MM.1S (cell line): ENCODE results near the gene METTL22.

Source experiments
- DNase-seq: peaks from one replicate; pipeline ENCODE4 v3.0.0-alpha.2; 2015
- H2AFZ ChIP-seq: fragments of 300-600 bp; sonication (generic); 2 replicates; pipeline ENCODE4 v1.6.0; 2016; ENCODE audit warnings: antibody characterized with exemption, low read length
- H3F3A ChIP-seq: fragments of 300-600 bp; sonication (generic); 2 replicates; pipeline ENCODE4 v1.6.1; 2016; ENCODE audit warnings: mild to moderate bottlenecking, antibody characterized with exemption, low read length, moderate library complexity, mixed read lengths; ENCODE audit not compliant: insufficient read depth
- H3K27ac ChIP-seq: fragments of 300-600 bp; sonication (generic); 2 replicates; pipeline ENCODE4 v1.5.1; 2016; ENCODE audit warnings: mild to moderate bottlenecking, low read length
- H3K27me3 ChIP-seq: fragments of 300-600 bp; sonication (generic); replicated peaks from 2 replicates; pipeline ENCODE4 v1.6.0; 2016; ENCODE audit warnings: low read length; ENCODE audit not compliant: insufficient read depth
- H3K36me3 ChIP-seq: fragments of 300-600 bp; sonication (generic); replicated peaks from 2 replicates; pipeline ENCODE4 v1.6.1; 2016; ENCODE audit warnings: mild to moderate bottlenecking, low read length, mixed read lengths; ENCODE audit not compliant: insufficient read depth
- H3K4me1 ChIP-seq: fragments of 300-600 bp; sonication (generic); 2 replicates; pipeline ENCODE4 v1.6.1; 2016; ENCODE audit warnings: low read length, mixed read lengths
- H3K4me2 ChIP-seq: fragments of 300-600 bp; sonication (generic); 2 replicates; pipeline ENCODE4 v1.6.0; 2016; ENCODE audit warnings: low read depth, low read length
- H3K4me3 ChIP-seq: fragments of 300-600 bp; sonication (generic); 2 replicates; pipeline ENCODE4 v1.5.1; 2016; ENCODE audit warnings: low read length, mixed read lengths
- H3K79me2 ChIP-seq: fragments of 300-600 bp; sonication (generic); 2 replicates; pipeline ENCODE4 v1.6.1; 2016; ENCODE audit warnings: mixed run types, low read length, mixed read lengths
- H3K9ac ChIP-seq: fragments of 300-600 bp; sonication (generic); 2 replicates; pipeline ENCODE4 v1.6.1; 2016; ENCODE audit warnings: low read length, mixed read lengths
- H3K9me2 ChIP-seq: fragments of 300-600 bp; sonication (generic); replicated peaks from 2 replicates; pipeline ENCODE4 v1.6.1; 2016; ENCODE audit warnings: mild to moderate bottlenecking, low read length, mixed read lengths; ENCODE audit not compliant: insufficient read depth
- H3K9me3 ChIP-seq: fragments of 300-600 bp; sonication (generic); replicated peaks from 2 replicates; pipeline ENCODE4 v1.6.1; 2016; ENCODE audit warnings: mild to moderate bottlenecking, low read length, mixed read lengths; ENCODE audit not compliant: insufficient read depth
- H4K20me1 ChIP-seq: fragments of 300-600 bp; sonication (generic); 2 replicates; pipeline ENCODE4 v1.6.1; 2016; ENCODE audit warnings: mild to moderate bottlenecking, low read length, moderate library complexity, mixed read lengths; ENCODE audit not compliant: insufficient read depth
- EZH2 ChIP-seq: fragments of 300-600 bp; sonication (generic); optimal IDR thresholded peaks from 2 replicates; pipeline ENCODE3; 2017; ENCODE audit warnings: low read depth, mild to moderate bottlenecking, antibody characterized with exemption, low read length, mixed read lengths
- EZH2phosphoT487 ChIP-seq: fragments of 300-600 bp; sonication (generic); IDR thresholded peaks from 2 replicates; pipeline ENCODE4 v1.6.1; 2018; ENCODE audit warnings: antibody characterized with exemption, low read length
- TF ChIP-seq, protein P1 (sequence below): fragments of 300-600 bp; sonication (generic); IDR thresholded peaks from 2 replicates; pipeline ENCODE4 v1.5.1; 2016; ENCODE audit warnings: antibody characterized with exemption, low read length, mixed read lengths

METTL22 gene

DNA sequence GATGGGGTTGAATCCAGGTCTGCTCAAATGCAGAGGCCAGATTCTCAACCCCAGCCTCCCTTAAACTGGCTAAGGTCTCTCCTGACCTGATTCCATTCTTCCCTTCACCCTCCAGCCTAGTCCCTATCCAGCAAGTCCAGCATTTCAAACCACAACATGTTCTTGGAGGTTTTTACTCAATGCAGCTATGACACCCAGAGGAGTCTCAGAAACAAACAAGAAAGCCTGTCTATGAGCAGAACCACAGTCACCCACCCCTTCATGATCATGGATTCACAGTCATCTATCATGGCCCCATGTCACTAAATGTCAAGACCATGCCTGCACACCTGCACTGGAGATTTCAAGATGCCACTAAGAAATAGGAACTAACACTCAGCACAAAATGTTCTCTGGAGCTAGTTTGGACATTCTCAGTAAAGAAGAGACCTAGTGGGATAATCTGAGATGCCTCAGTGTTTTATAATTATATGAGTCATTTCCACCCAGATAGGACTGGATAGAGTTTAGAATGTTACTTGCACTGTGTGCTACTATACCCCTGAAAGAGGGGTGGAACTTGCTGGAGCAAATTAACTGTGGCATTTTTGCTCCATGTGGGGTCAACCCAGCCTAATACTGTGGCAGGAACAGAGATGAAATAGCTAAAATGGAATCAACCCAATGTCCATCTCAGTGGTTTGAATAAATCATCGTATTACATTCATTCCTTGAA is 9.5 kb upstream of the METTL22 start:
- Histone ChIP-seq H3K4me1 (no peaks in the 10 kb centered on the region), H3K79me2 (no peaks in the 10 kb centered on the region), H3K9me3 (no peaks in the 10 kb centered on the region), H3K4me3 (no peak overlapping the region), H3F3A (no peaks in the 10 kb centered on the region), H2AFZ (no peak overlapping the region), H4K20me1 (no peaks in the 10 kb centered on the region), H3K9ac (no peak overlapping the region), H3K27ac (no peak overlapping the region), H3K9me2 (no peaks in the 10 kb centered on the region), H3K27me3 (no peaks in the 10 kb centered on the region), H3K36me3 (no peaks in the 10 kb centered on the region), H3K4me2 (no peak overlapping the region)
- TF ChIP-seq, protein P1, sequence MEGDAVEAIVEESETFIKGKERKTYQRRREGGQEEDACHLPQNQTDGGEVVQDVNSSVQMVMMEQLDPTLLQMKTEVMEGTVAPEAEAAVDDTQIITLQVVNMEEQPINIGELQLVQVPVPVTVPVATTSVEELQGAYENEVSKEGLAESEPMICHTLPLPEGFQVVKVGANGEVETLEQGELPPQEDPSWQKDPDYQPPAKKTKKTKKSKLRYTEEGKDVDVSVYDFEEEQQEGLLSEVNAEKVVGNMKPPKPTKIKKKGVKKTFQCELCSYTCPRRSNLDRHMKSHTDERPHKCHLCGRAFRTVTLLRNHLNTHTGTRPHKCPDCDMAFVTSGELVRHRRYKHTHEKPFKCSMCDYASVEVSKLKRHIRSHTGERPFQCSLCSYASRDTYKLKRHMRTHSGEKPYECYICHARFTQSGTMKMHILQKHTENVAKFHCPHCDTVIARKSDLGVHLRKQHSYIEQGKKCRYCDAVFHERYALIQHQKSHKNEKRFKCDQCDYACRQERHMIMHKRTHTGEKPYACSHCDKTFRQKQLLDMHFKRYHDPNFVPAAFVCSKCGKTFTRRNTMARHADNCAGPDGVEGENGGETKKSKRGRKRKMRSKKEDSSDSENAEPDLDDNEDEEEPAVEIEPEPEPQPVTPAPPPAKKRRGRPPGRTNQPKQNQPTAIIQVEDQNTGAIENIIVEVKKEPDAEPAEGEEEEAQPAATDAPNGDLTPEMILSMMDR = no peak
- no peak for TF ChIP-seq EZH2phosphoT487
- TF ChIP-seq EZH2 = no peak
- DNase-seq = no peak

DNA sequence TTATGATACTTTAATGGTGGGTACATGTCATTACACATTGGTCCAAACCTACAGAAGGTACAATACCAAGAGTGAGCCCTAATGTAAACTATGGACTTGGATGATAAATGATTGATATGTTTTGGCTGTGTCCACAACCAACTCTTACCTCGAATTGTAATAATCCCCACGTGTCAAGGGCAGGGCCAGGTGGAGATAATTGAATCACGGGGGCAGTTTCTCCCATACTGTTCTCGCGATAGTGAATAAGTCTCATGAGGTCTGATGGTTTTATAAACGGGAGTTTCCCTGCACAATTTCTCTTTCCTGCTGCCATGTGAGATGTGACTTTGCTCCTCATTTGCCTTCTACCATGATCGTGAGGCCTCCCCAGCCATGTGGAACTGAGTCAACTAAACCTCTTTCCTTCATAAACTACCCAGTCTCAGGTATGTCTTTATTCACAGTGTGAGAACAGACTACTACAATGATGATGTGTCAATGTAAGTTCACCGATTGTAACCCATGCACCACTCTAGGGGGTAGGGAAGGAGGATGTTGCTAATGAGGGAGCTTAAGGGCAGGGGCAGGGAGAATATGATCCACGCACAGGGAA is 7.0 kb upstream of the METTL22 start:
- H3K79me2 ChIP-seq = no peaks in the 10 kb centered on the region
- no peaks in the 10 kb centered on the region for H3F3A ChIP-seq
- DNase-seq = no peak
- H3K4me1 ChIP-seq = no peaks in the 10 kb centered on the region
- H3K4me2 ChIP-seq = no peak overlapping the region
- no peak overlapping the region for H3K4me3 ChIP-seq
- H2AFZ ChIP-seq = no peak overlapping the region
- H3K36me3 ChIP-seq = no peaks in the 10 kb centered on the region
- H3K27ac ChIP-seq = no peak overlapping the region
- H3K9ac ChIP-seq = no peak overlapping the region
- H3K9me3 ChIP-seq = no peaks in the 10 kb centered on the region
- H3K9me2 ChIP-seq = no peaks in the 10 kb centered on the region
- no peaks in the 10 kb centered on the region for H4K20me1 ChIP-seq
- TF ChIP-seq EZH2 (no peak), EZH2phosphoT487 (no peak)
- TF ChIP-seq, protein P1 = no peak
- no peaks in the 10 kb centered on the region for H3K27me3 ChIP-seq

DNA sequence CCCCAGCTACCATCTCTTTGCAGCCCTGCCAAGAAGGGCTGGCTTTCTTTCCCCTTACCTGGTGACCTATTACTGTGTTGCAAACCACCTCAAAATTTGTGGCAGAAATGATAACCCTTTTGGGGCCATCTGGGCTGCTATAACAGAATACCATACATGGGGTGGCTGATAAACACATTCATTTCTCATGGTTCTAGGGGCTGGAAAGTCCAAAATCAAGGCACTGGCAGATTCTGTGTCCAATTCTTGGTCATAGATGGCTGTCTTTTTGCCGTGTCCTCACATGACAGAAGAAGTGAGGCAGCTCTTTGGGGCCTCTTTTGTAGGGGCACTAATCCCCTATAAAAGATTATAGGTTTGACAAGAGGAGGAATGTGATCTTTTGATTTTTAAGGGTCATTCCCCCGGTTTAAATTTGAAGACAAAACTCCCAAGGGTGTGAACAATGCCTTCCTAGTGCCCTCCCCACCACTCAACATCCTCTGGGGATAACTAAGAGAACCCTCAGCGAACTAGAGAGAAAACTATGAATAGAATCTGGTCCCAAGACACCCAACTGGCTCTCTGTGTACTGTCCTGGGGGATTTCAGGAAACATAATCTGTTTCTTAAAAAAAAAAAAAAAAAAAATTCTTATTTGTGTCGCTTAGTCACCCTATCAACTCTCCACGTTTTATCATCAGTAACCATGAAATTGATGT is 1.7 kb upstream of the METTL22 start:
- TF ChIP-seq, protein P1 = no peak
- TF ChIP-seq EZH2phosphoT487 = no peak
- no peak for TF ChIP-seq EZH2
- no peak overlapping the region for H3K9ac ChIP-seq
- H3K4me3 ChIP-seq = no peak overlapping the region

More for the DNA sequence above, 1.7 kb upstream of the METTL22 start:
- H3K79me2 ChIP-seq = peaks cover 33% of the 10 kb centered on the region
- H3F3A ChIP-seq = no peaks in the 10 kb centered on the region
- H3K27me3 ChIP-seq = no peaks in the 10 kb centered on the region
- H3K4me1 ChIP-seq = no peaks in the 10 kb centered on the region
- H3K4me2 ChIP-seq = no peak overlapping the region
- H3K27ac ChIP-seq = no peak overlapping the region
- H4K20me1 ChIP-seq = no peaks in the 10 kb centered on the region
- H3K36me3 ChIP-seq = no peaks in the 10 kb centered on the region
- no peak for DNase-seq
- no peaks in the 10 kb centered on the region for H3K9me3 ChIP-seq
- 0 out of 2 replicates have a peak overlapping the region, but pooled peaks have one; percentile 34 for H2AFZ ChIP-seq
- H3K9me2 ChIP-seq = no peaks in the 10 kb centered on the region
